ENCODE measurements around the gene SNRPA1.

Gene SNRPA1

DNA sequence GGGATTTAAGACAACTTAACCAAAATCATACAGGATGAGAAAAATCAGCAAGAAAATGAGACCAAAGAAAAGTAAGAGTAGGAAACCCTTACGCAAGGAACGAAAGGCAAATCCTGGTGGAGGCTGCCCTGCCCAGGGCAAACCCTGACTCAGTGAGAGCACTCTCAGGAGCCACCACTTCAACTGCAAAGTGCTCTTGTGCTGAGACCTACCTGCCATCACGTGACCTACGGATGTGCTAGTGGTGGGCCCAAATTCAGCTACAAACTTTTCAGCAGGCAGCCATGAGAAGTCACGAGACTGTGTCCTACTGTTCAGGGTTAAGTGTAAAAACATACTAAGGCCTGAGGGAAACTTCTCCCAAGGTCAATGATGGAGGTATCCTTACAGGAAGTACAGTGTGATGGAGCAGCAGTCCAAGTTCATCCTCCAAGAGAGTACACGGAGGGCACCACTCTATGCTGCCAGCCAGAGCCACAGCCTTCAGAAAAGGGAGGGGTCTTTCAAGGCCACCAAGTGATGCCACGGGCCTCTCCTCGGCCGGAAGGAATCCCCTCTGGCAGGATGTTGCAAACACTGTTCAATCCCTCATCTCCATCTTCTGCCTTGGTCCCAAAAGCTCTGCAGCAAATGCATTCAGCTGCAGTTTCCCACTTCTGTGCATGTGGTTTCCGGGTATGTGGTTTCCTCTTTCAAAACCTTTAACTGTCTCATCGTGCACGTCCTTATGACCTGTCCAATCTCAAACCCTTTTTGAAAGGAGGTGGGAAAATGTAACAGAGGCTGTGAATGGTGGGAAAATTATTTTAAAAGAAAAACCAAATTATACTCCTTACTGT, 52.7 kb downstream of the SNRPA1 start:
- no peak for DNase-seq (ENCODE audit: low spot score)

- DNase-seq (ENCODE audit: low spot score) = no peak
Observed at GRCh38 chr15:101240358-101240757, 54.7 kb downstream of the SNRPA1 start.

GRCh38 chr15:101239724-101240136, 55.3 kb downstream of the SNRPA1 start:
- no peak for DNase-seq (ENCODE audit: low spot score)

GRCh38 chr15:101237251-101237650, 57.8 kb downstream of the SNRPA1 start:
- no peak for DNase-seq (ENCODE audit: low spot score)

- DNase-seq (ENCODE audit: low spot score) = no peak
Observed at GRCh38 chr15:101233651-101234280, 61.3 kb downstream of the SNRPA1 start.

DNA sequence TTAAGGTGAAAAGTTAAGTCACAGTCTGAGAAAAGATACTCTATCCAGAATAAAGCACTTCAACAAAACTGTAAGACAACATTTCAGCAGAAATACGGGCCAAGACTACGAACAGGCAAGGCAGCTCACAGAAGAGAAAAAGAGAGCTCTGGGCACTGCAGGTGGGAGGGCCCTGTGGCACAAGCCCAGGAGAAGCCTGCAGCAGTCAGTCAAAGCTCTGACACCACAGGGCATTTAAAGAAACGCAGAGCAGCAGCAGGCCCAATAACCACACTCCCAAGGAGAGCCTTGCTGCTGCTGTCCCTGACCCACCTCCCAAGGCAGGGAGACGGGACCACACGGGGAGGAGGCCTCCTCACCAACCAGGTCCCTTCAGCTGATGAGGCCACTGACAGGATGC, 62.4 kb downstream of the SNRPA1 start:
- DNase-seq (ENCODE audit: low spot score) = no peak
